ENCODE data around the gene ADCY1.

Gene ADCY1

GRCh38 chr7:45698303-45699014 lies 124.3 kb downstream of the ADCY1 start:
- no peak for DNase-seq

GRCh38 chr7:45699015-45699309 lies 124.8 kb downstream of the ADCY1 start:
- no peak for DNase-seq

GRCh38 chr7:45699726-45700390 lies 125.7 kb downstream of the ADCY1 start:
- no peak for DNase-seq

- DNase-seq = no peak
Observed at GRCh38 chr7:45700556-45700955, 126.4 kb downstream of the ADCY1 start.

- no peak for DNase-seq
Observed at GRCh38 chr7:45701701-45702510, 127.7 kb downstream of the ADCY1 start.

- no peak for DNase-seq
Observed at GRCh38 chr7:45702751-45703150, 128.6 kb downstream of the ADCY1 start.

GRCh38 chr7:45703373-45703821 lies 129.2 kb downstream of the ADCY1 start:
- no peak for DNase-seq

- DNase-seq = no peak
Observed at GRCh38 chr7:45703911-45704682, 129.9 kb downstream of the ADCY1 start.

GRCh38 chr7:45704683-45705016 lies 130.5 kb downstream of the ADCY1 start:
- DNase-seq = no peak

GRCh38 chr7:45708046-45708950 lies 134.1 kb downstream of the ADCY1 start:
- no peak for DNase-seq

- DNase-seq = no peak
Observed at GRCh38 chr7:45709168-45710042, 135.2 kb downstream of the ADCY1 start.

GRCh38 chr7:45710271-45711160 lies 136.3 kb downstream of the ADCY1 start:
- no peak for DNase-seq

GRCh38 chr7:45711161-45711490 lies 137.0 kb downstream of the ADCY1 start:
- no peak for DNase-seq

- DNase-seq = no peak
Observed at GRCh38 chr7:45712057-45712689, 138.0 kb downstream of the ADCY1 start.

- no peak for DNase-seq
Observed at GRCh38 chr7:45712872-45713668, 138.9 kb downstream of the ADCY1 start.

GRCh38 chr7:45713669-45714520 lies 139.7 kb downstream of the ADCY1 start:
- DNase-seq = no peak

- DNase-seq = no peak
Observed at GRCh38 chr7:45714521-45714820, 140.3 kb downstream of the ADCY1 start.

All from stimulated activated CD4-positive, alpha-beta T cell treated with anti-CD3 and anti-CD28 coated beads, Interleukin-15, amount 100 ng/mL, for 24 hours (primary cell).